ENCODE measurements around the gene TCTN3.
A peak's percentile ranks its signal among the peaks of the same experiment; 100 is the strongest.

TCTN3 gene

DNA sequence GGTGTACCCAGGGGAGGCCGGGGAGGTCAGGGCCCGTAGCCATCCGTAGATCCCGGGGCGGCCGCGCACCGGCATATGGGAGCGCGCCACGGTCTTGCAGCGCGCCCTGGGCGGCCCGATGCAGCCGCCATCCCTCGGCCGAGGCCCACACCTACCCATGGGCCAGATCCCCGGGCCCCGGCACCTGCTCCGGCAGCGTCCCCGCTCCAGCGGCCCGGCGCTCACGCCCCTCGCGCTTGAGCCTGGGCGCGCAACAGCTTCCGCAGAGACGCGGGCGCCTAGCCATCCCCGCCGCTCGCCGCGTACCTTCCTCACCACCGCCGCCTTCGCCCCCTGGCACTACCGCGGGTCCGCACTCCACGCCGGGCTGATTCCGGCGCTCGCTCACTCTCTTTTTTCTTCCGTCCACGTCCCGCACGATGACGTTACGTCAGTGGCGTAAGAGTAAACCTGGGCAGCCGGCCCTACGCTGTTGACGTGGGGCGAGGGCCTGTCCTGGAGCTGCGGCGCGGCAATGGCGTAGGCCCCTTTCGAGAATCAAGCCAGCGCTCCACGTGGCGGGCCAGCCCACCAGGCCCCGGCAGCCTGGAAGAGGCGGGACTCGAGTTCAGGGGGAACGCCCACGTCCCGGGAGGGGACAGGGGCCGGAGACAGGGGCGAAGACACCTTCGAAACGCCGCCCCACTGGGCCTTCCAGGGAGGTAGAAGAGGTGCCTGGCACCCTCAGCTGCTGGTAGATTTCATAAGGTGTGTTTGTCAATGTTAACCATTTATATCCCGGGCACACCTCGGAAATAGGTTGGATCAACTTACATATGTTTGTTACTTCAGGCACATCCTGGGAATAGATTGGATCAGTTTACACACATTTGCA lies 37.2 kb downstream of the TCTN3 start, which contains the start of gene ALDH18A1:
ALDH18A1 (minus strand) TSS at position 421 of the 874 bp plus-strand sequence. CDS start 3,334 bp downstream, outside the sequence.
- no peak for TF ChIP-seq TAF1 (IDR thresholded peaks at IDR 0.05; ENCODE audit: borderline replicate concordance, insufficient read depth, low read length)
- TF ChIP-seq POLR2AphosphoS5 (IDR thresholded peaks at IDR 0.05; ENCODE audit: low read depth, low read length): peak; percentile 69
- 0 out of 2 replicates have a peak, but pooled peaks have one; percentile 62 for TF ChIP-seq SIN3A (IDR thresholded peaks at IDR 0.05; ENCODE audit: borderline replicate concordance, insufficient read depth, low read length)
- peak; percentile 56 for TF ChIP-seq FOXP2 (optimal IDR thresholded peaks at IDR 0.05; ENCODE audit: borderline replicate concordance, extremely low read depth, extremely low read length, insufficient read depth)
- TF ChIP-seq, protein P1, sequence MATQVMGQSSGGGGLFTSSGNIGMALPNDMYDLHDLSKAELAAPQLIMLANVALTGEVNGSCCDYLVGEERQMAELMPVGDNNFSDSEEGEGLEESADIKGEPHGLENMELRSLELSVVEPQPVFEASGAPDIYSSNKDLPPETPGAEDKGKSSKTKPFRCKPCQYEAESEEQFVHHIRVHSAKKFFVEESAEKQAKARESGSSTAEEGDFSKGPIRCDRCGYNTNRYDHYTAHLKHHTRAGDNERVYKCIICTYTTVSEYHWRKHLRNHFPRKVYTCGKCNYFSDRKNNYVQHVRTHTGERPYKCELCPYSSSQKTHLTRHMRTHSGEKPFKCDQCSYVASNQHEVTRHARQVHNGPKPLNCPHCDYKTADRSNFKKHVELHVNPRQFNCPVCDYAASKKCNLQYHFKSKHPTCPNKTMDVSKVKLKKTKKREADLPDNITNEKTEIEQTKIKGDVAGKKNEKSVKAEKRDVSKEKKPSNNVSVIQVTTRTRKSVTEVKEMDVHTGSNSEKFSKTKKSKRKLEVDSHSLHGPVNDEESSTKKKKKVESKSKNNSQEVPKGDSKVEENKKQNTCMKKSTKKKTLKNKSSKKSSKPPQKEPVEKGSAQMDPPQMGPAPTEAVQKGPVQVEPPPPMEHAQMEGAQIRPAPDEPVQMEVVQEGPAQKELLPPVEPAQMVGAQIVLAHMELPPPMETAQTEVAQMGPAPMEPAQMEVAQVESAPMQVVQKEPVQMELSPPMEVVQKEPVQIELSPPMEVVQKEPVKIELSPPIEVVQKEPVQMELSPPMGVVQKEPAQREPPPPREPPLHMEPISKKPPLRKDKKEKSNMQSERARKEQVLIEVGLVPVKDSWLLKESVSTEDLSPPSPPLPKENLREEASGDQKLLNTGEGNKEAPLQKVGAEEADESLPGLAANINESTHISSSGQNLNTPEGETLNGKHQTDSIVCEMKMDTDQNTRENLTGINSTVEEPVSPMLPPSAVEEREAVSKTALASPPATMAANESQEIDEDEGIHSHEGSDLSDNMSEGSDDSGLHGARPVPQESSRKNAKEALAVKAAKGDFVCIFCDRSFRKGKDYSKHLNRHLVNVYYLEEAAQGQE (IDR thresholded peaks at IDR 0.05; ENCODE audit: insufficient read depth in 1 of 2, low read depth in 2 of 2, low read length in 2 of 2): no peak

DNA sequence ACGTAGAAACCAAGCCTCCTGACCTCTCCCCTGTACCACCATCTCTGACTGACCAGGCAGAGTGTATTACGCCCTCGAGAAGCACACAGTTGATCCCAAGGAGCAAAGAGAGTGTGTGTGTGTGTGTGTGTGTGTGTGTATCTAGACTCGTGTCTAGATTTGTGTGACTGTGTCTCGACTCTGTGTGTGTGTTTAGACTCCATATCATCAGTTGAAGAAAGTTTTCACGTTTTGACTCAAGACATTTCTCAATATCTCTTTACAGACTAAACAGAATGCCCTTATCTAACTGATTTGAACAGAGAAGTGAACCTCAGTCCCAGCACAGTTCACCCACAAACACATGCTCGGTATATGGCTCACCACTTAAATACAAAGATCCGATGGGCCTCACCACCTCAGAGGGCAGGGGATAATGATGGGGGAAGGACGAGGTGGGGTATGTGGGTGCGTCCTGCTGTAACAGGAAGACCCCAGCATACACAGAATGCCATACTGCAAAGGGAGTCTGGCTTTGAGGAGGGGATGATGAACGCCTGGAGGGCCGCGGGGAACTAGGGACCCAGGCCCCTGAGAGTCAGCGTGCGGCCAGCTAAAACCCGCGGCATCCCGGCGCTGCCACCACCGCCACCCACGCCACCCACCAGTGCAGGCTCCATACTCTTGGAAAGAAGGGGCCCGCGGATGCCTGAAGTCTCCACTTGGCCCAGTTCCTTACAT lies 38.0 kb downstream of the TCTN3 start:
- TF ChIP-seq POLR2AphosphoS5 (IDR thresholded peaks at IDR 0.05; ENCODE audit: low read depth, low read length): no peak
- TF ChIP-seq TAF1 (IDR thresholded peaks at IDR 0.05; ENCODE audit: borderline replicate concordance, insufficient read depth, low read length): no peak
- TF ChIP-seq, protein P1 (IDR thresholded peaks at IDR 0.05; ENCODE audit: insufficient read depth in 1 of 2, low read depth in 2 of 2, low read length in 2 of 2): no peak
- TF ChIP-seq FOXP2 (optimal IDR thresholded peaks at IDR 0.05; ENCODE audit: borderline replicate concordance, extremely low read depth, extremely low read length, insufficient read depth): no peak
- no peak for TF ChIP-seq SIN3A (IDR thresholded peaks at IDR 0.05; ENCODE audit: borderline replicate concordance, insufficient read depth, low read length)

DNA sequence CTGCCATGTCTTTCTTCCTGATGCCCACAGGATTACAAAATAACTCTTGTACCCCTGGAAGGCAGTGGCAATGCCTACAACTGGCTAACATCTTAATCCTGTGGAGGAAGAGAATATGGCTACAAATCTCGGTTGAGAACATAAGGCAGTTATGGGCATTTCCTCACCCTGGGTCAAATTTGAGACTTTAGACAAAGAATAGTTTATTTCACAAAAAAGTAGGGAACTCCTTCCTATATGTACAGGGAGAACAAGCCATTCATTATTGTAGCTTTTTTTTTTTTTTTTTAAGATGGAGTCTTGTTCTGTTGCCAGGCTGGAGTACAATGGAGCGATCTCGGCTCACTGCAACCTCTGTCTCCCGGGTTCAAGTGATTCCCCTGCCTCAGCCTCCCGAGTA lies 39.8 kb downstream of the TCTN3 start:
- TF ChIP-seq, protein P1 (IDR thresholded peaks at IDR 0.05; ENCODE audit: insufficient read depth in 1 of 2, low read depth in 2 of 2, low read length in 2 of 2): no peak
- TF ChIP-seq SIN3A (IDR thresholded peaks at IDR 0.05; ENCODE audit: borderline replicate concordance, insufficient read depth, low read length): no peak
- TF ChIP-seq POLR2AphosphoS5 (IDR thresholded peaks at IDR 0.05; ENCODE audit: low read depth, low read length): no peak
- TF ChIP-seq FOXP2 (optimal IDR thresholded peaks at IDR 0.05; ENCODE audit: borderline replicate concordance, extremely low read depth, extremely low read length, insufficient read depth): no peak
- no peak for TF ChIP-seq TAF1 (IDR thresholded peaks at IDR 0.05; ENCODE audit: borderline replicate concordance, insufficient read depth, low read length)

DNA sequence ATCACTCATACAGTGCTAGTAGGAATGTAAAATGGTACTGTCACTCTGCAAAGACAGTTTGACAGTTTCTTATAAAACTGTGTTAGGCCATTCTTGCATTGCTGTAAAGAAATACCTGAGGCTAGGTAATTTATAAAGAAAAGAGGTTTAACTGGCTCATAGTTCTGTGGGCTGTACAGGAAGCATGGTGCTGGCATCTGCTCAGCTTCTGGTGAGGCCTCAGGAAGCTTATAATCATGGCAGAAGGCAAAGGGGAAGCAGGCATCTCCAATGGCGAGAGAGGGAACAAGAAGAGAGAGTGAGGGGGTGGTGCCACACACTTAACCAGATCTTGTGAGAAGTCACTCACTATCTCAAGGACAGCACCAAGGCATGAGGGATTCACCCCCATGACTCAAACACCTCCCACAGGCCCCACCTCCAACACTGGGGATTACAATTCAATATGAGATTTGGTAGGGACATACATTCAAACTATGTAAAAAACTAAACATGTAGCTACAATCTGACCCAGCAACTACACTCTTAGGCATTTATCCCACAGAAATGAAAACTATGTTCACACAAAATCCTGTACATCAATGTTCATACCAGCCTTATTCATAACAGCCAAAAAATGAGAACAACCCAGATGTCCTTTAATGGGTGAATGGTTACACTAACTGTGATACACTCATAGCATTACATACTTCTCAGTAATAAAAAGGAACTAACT lies 42.2 kb downstream of the TCTN3 start:
- TF ChIP-seq, protein P1 (IDR thresholded peaks at IDR 0.05; ENCODE audit: insufficient read depth in 1 of 2, low read depth in 2 of 2, low read length in 2 of 2): no peak
- no peak for TF ChIP-seq POLR2AphosphoS5 (IDR thresholded peaks at IDR 0.05; ENCODE audit: low read depth, low read length)
- TF ChIP-seq SIN3A (IDR thresholded peaks at IDR 0.05; ENCODE audit: borderline replicate concordance, insufficient read depth, low read length): no peak
- no peak for TF ChIP-seq TAF1 (IDR thresholded peaks at IDR 0.05; ENCODE audit: borderline replicate concordance, insufficient read depth, low read length)
- TF ChIP-seq FOXP2 (optimal IDR thresholded peaks at IDR 0.05; ENCODE audit: borderline replicate concordance, extremely low read depth, extremely low read length, insufficient read depth): no peak
